Endothelial cell of umbilical vein (primary cell): ENCODE measurements around the gene RHOC. TPM values are rescaled to one million over a fixed set of nuclear protein-coding genes. Genes with fewer than 3 reads are reported as not detected.
A peak's percentile ranks its signal among the peaks of the same experiment; 100 is the strongest.

ENCODE experiments used
- BruUV-seq: library from RNA; stranded (reverse); fragments of 400-500 nt; replicated peaks from 2 replicates; lab custom pipeline; 2021; lab: Mats Ljungman, UMichigan
- CTCF ChIA-PET: fragments of 300-600, 350-600 bp; sonication (Branson Sonifier 250); formaldehyde crosslinking; loops from one replicate; lab custom pipeline; 2021; ENCODE audit warnings: antibody characterized with exemption, inconsistent platforms; lab: Charles Lee
- POLR2A ChIA-PET: fragments of 300-600, 350-600 bp; sonication (Branson Sonifier 250); formaldehyde crosslinking; loops from one replicate; lab custom pipeline; 2021; ENCODE audit warnings: antibody characterized with exemption, inconsistent platforms; lab: Charles Lee
- DNase-seq: peaks from one replicate; pipeline ENCODE4 v3.0.0-alpha.2; 2011; ENCODE audit warnings: low read depth, low spot score
- FAIRE-seq: peaks from 2 replicates; lab custom pipeline; 2011; peaks lifted over from hg19 to GRCh38; lab: Jason Lieb, UNC
- H2AFZ ChIP-seq: 2 replicates; pipeline ENCODE4 v1.6.0; 2012; ENCODE audit warnings: low read depth, low read length, control low read depth, inconsistent platforms
- H3K27ac ChIP-seq: 2 replicates; pipeline ENCODE4 v1.5.1; 2011; ENCODE audit warnings: low read depth, mild to moderate bottlenecking, control low read depth, low read length, moderate library complexity; ENCODE audit not compliant: insufficient read depth
- H3K27me3 ChIP-seq, 2 experiments: 2 replicates each; pipeline versions ENCODE4 v1.6.0 to v1.6.1; 2011; ENCODE audit warnings: low read length in 2 of 2, mixed read lengths in 1 of 2; ENCODE audit not compliant: control insufficient read depth in 2 of 2, insufficient read depth in 2 of 2
- H3K36me3 ChIP-seq, 2 experiments: 2 replicates in 1 of 2; 3 replicates in 1 of 2; pipeline ENCODE4 v1.5.1; 2011; ENCODE audit warnings: low read length in 2 of 2, mild to moderate bottlenecking in 1 of 2, moderate library complexity in 1 of 2; ENCODE audit not compliant: control insufficient read depth in 2 of 2, insufficient read depth in 2 of 2; ENCODE audit errors: extremely low read depth in 1 of 2
- H3K4me1 ChIP-seq: 3 replicates; pipeline ENCODE4 v1.5.1; 2011; ENCODE audit warnings: mild to moderate bottlenecking, low read length; ENCODE audit not compliant: control insufficient read depth, insufficient read depth; ENCODE audit errors: extremely low read depth
- H3K4me2 ChIP-seq: 2 replicates; pipeline ENCODE4 v1.6.1; 2011; ENCODE audit warnings: low read length, control low read depth, mixed read lengths; ENCODE audit not compliant: insufficient read depth
- H3K4me3 ChIP-seq, 3 experiments: fragments of 200-600 bp in 1 of 3; sonication (generic), shearing (Covaris generic) in 1 of 3; replicated peaks in 1 of 3; 2 replicates each; pipeline ENCODE4 v1.5.1; 2011 to 2016; ENCODE audit warnings: control low read depth in 3 of 3, low read length in 3 of 3, mild to moderate bottlenecking in 2 of 3, inconsistent platforms in 1 of 3, low read depth in 1 of 3, moderate library complexity in 1 of 3; ENCODE audit not compliant: insufficient read depth in 1 of 3
- H3K79me2 ChIP-seq: 2 replicates; pipeline ENCODE4 v1.6.0; 2012; ENCODE audit warnings: low read length, inconsistent platforms; ENCODE audit not compliant: control insufficient read depth, insufficient read depth
- H3K9ac ChIP-seq: replicated peaks from 2 replicates; pipeline ENCODE3; 2011; ENCODE audit warnings: low read length, control low read depth; ENCODE audit not compliant: insufficient read depth; ENCODE audit errors: extremely low read depth
- H3K9me1 ChIP-seq: replicated peaks from 3 replicates; pipeline ENCODE4 v1.6.0; 2011; ENCODE audit warnings: mild to moderate bottlenecking, low read length; ENCODE audit not compliant: control insufficient read depth, insufficient read depth; ENCODE audit errors: extremely low read depth
- H3K9me3 ChIP-seq: replicated peaks from 2 replicates; pipeline ENCODE4 v1.5.1; 2012; ENCODE audit warnings: low read length, inconsistent platforms; ENCODE audit not compliant: control insufficient read depth, insufficient read depth
- H4K20me1 ChIP-seq: replicated peaks from 2 replicates; pipeline ENCODE3; 2011; ENCODE audit warnings: mild to moderate bottlenecking, low read length; ENCODE audit not compliant: control insufficient read depth, insufficient read depth; ENCODE audit errors: extremely low read depth
- EZH2 ChIP-seq: IDR thresholded peaks from 2 replicates; pipeline ENCODE4 v1.6.1; 2012; ENCODE audit warnings: borderline replicate concordance, low read depth, mild to moderate bottlenecking, moderate library complexity, low read length, inconsistent platforms; ENCODE audit not compliant: severe bottlenecking
- FOS ChIP-seq: IDR thresholded peaks from 2 replicates; pipeline ENCODE4 v1.6.1; 2011; ENCODE audit warnings: mild to moderate bottlenecking, low read length, moderate library complexity, borderline replicate concordance; ENCODE audit not compliant: insufficient read depth
- JUN ChIP-seq: IDR thresholded peaks from 2 replicates; pipeline ENCODE4 v1.6.1; 2011; ENCODE audit warnings: borderline replicate concordance, low read depth; ENCODE audit not compliant: insufficient read length, insufficient read depth
- MYC ChIP-seq: IDR thresholded peaks from one replicate; pipeline ENCODE4 v1.6.1; 2011; ENCODE audit warnings: mild to moderate bottlenecking, low read depth, low read length
- POLR2A ChIP-seq: IDR thresholded peaks from 2 replicates; pipeline ENCODE4 v1.6.1; 2012; ENCODE audit warnings: low read depth, mild to moderate bottlenecking, control low read depth, low read length
- POLR2AphosphoS5 ChIP-seq: IDR thresholded peaks from 2 replicates; pipeline ENCODE4 v1.6.1; 2012; ENCODE audit warnings: low read depth, mild to moderate bottlenecking, control low read depth, low read length, moderate library complexity; ENCODE audit not compliant: insufficient read depth
- dilution Hi-C: fragments of 300-500 bp; cut with MboI; formaldehyde crosslinking; loops from one replicate; pipeline ENCODE4 v1.15.0; 2019; ENCODE audit warnings: low sequenced_read_pairs; ENCODE audit not compliant: extremely low pct_ligation_motif_present
- intact Hi-C: fragments of 100-400 bp; cut with micrococcal nuclease; formaldehyde crosslinking; loops from one replicate; pipeline ENCODE4 v1.10.0; 2022
- polyA plus RNA-seq, 4 experiments: library from polyadenylated mRNA; depleted of rRNA in 3 of 4; stranded (reverse) in 3 of 4; unstranded in 1 of 4; fragments of >200 nt; gene quantifications; 2 replicates each; pipeline versions ENCODE4 v1.2.1 to v1.2.3, GENCODE V29; 2011 to 2012; ENCODE audit warnings: missing spikeins in 1 of 4
- total RNA-seq: library from RNA; stranded (reverse); gene quantifications from 2 replicates; pipeline ENCODE4 v1.2.3, GENCODE V29; 2021
- TF ChIP-seq, protein P1 (sequence below), 2 donors: IDR thresholded peaks; 1 replicate in 1 of 2; 2 replicates in 1 of 2; pipeline ENCODE4 v1.5.1; 2011; ENCODE audit warnings: low read length in 2 of 2, mild to moderate bottlenecking in 2 of 2, moderate library complexity in 2 of 2, control low read depth in 1 of 2, inconsistent platforms in 1 of 2, low read depth in 1 of 2; ENCODE audit not compliant: insufficient read depth in 1 of 2; ENCODE audit errors: extremely low read depth in 1 of 2

The RHOC gene
- total and polyA plus RNA-seq, 2 donors (not counting 3 experiments of a cell fraction or from before 2014, with no cell fraction given) = 699 to 1,244 TPM

- peaks cover under 1 to 3% of the 10 kb centered on the region in 2 experiments for H3K36me3 ChIP-seq
- CTCF ChIA-PET = interaction anchor here (0.9 to 3.6 kb wide), 9 partner anchors 10 to 409 kb away, joined by 3 to 37 read pairs (median 6); partner anchors contain the start of gene MOV10
- no peak overlapping the region for H3K4me3 ChIP-seq
- H3K27me3 ChIP-seq = no peaks in the 10 kb centered on the region
- DNase-seq = no peak
- H3K4me1 ChIP-seq = peaks cover 31% of the 10 kb centered on the region
- no peak overlapping the region for H3K27ac ChIP-seq
- peaks cover 39% of the 10 kb centered on the region for H3K79me2 ChIP-seq
- no peak overlapping the region for H3K4me2 ChIP-seq
- TF ChIP-seq FOS = no peak
- no peak for TF ChIP-seq EZH2
- TF ChIP-seq JUN = no peak
- TF ChIP-seq MYC = no peak
- no peak for TF ChIP-seq POLR2A
- H2AFZ ChIP-seq = no peak overlapping the region
- BruUV-seq = no TSS peak
- dilution Hi-C loops (no loop called here), intact Hi-C loops (loop anchor here (5.0 kb wide), 2 partner anchors 71 to 1049 kb away; partner anchors contain the start of gene PHTF1)
- H3K9ac ChIP-seq = no peak overlapping the region
- no peaks in the 10 kb centered on the region for H4K20me1 ChIP-seq
- POLR2A ChIA-PET = interaction anchor here (1.0 kb wide), 1 partner anchor 33 kb away, joined by 3 read pairs; the partner anchor contains the start of gene MOV10
- H3K9me1 ChIP-seq = no peaks in the 10 kb centered on the region
- no peaks in the 10 kb centered on the region for H3K9me3 ChIP-seq
- FAIRE-seq = no peak
Observed at GRCh38 chr1:112708002-112708448, 1.1 kb upstream of the RHOC start.

- DNase-seq (peak; percentile 88), FAIRE-seq (peak; percentile 88)
- CTCF ChIA-PET = interaction anchor here (0.9 to 3.6 kb wide), 10 partner anchors 8 to 409 kb away, joined by 3 to 37 read pairs (median 6); partner anchors contain the start of genes MOV10 and PPM1J
- H3K4me3 ChIP-seq = peak overlapping the region; percentile 41 to 89 (median 81)
- peaks cover 37% of the 10 kb centered on the region for H3K4me1 ChIP-seq
- POLR2A ChIA-PET = interaction anchor here (1.0 kb wide), 1 partner anchor 313 kb away, joined by 4 read pairs; no protein-coding TSS in a partner anchor
- BruUV-seq = no TSS peak
- intact Hi-C loops = loop anchor here (1.0 to 5.0 kb wide), 7 partner anchors 8 to 1050 kb away; partner anchors contain the start of genes PHTF1 and PPM1J
- no peaks in the 10 kb centered on the region for H3K9me1 ChIP-seq
- H3K4me2 ChIP-seq = peak overlapping the region; percentile 57
- peaks cover 45% of the 10 kb centered on the region for H3K79me2 ChIP-seq
- peak overlapping the region; percentile 68 for H2AFZ ChIP-seq
- peaks cover 6% of the 10 kb centered on the region in 2 experiments for H3K36me3 ChIP-seq
- TF ChIP-seq, protein P1, sequence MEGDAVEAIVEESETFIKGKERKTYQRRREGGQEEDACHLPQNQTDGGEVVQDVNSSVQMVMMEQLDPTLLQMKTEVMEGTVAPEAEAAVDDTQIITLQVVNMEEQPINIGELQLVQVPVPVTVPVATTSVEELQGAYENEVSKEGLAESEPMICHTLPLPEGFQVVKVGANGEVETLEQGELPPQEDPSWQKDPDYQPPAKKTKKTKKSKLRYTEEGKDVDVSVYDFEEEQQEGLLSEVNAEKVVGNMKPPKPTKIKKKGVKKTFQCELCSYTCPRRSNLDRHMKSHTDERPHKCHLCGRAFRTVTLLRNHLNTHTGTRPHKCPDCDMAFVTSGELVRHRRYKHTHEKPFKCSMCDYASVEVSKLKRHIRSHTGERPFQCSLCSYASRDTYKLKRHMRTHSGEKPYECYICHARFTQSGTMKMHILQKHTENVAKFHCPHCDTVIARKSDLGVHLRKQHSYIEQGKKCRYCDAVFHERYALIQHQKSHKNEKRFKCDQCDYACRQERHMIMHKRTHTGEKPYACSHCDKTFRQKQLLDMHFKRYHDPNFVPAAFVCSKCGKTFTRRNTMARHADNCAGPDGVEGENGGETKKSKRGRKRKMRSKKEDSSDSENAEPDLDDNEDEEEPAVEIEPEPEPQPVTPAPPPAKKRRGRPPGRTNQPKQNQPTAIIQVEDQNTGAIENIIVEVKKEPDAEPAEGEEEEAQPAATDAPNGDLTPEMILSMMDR (IDR thresholded peaks at IDR 0.05; ENCODE audit: extremely low read depth in 1 of 2, insufficient read depth in 1 of 2, low read depth in 1 of 2, low read length in 2 of 2) = peak; percentile 97 to 98
- TF ChIP-seq JUN (no peak), POLR2AphosphoS5 (peak; percentile 9)
- no peaks in the 10 kb centered on the region for H3K9me3 ChIP-seq
- peak overlapping the region; percentile 66 for H3K9ac ChIP-seq
- H3K27ac ChIP-seq = peak overlapping the region; percentile 88
- no peaks in the 10 kb centered on the region for H3K27me3 ChIP-seq
- H4K20me1 ChIP-seq = no peaks in the 10 kb centered on the region
- dilution Hi-C loops = no loop called here
Observed at GRCh38 chr1:112707221-112708001, 484 bp upstream of the RHOC start.
